Suprapubic skin (tissue), 4 donors: ENCODE results near the gene ALKBH8. TPM values are rescaled to one million over a fixed set of nuclear protein-coding genes. Genes with fewer than 3 reads are reported as not detected.

Experiments used
- DNase-seq, 2 donors: peaks; one replicate each; pipeline ENCODE4 v3.0.0-alpha.2; 2019; ENCODE audit warnings: low spot score in 2 of 2
- H3K27ac ChIP-seq: fragments of 200-600 bp; sonication (generic); one replicate; pipeline ENCODE4 v1.5.1; 2019
- H3K27me3 ChIP-seq: fragments of 200-600 bp; sonication (generic); one replicate; pipeline ENCODE4 v1.5.1; 2019
- H3K36me3 ChIP-seq: fragments of 200-600 bp; sonication (generic); one replicate; pipeline ENCODE4 v1.5.1; 2019
- H3K4me1 ChIP-seq: fragments of 200-600 bp; sonication (generic); one replicate; pipeline ENCODE4 v1.5.1; 2019
- H3K4me3 ChIP-seq: fragments of 200-600 bp; sonication (generic); one replicate; pipeline ENCODE4 v1.5.1; 2019; ENCODE audit warnings: mild to moderate bottlenecking
- H3K9me3 ChIP-seq: fragments of 200-600 bp; sonication (generic); one replicate; pipeline ENCODE4 v1.5.1; 2019
- EP300 ChIP-seq: sonication (generic); formaldehyde crosslinking; IDR thresholded peaks from one replicate; pipeline ENCODE4 v1.6.1; 2017; ENCODE audit warnings: antibody characterized with exemption
- POLR2A ChIP-seq, 2 donors: fragments of 450-650 bp; IDR thresholded peaks; one replicate each; pipeline ENCODE4 v1.6.1; 2017; ENCODE audit warnings: antibody characterized with exemption in 2 of 2, mild to moderate bottlenecking in 2 of 2, moderate library complexity in 2 of 2
- POLR2AphosphoS5 ChIP-seq, 3 donors: sonication (generic); formaldehyde crosslinking; IDR thresholded peaks; one replicate each; pipeline ENCODE4 v1.6.1; 2017; ENCODE audit warnings: antibody characterized with exemption in 3 of 3
- WGBS: methylation state at CpG from one replicate; pipeline ENCODE4 v1.1.5; 2018; 5-methylcytosine and 5-hydroxymethylcytosine counted together
- total RNA-seq, 4 donors: library from RNA; depleted of rRNA; stranded (reverse); fragments of >200 nt; gene quantifications; one replicate each; pipeline ENCODE4 v1.1.0, GENCODE V29; 2016
- TF ChIP-seq, protein P1 (sequence below), 2 donors: fragments of 200-600 bp in 1 of 2; fragments of 450-650 bp in 1 of 2; sonication (generic) in 1 of 2; IDR thresholded peaks; one replicate each; pipeline ENCODE4 v1.5.1; 2016 to 2019; ENCODE audit warnings: antibody characterized with exemption in 2 of 2, mild to moderate bottlenecking in 1 of 2, moderate library complexity in 1 of 2

ALKBH8 gene
- total RNA-seq, 4 donors from 2014 or later = 2.0 to 6.8 (median 5.6) TPM

GRCh38 chr11:107457558-107458271 lies 107.8 kb downstream of the ALKBH8 start, which contains the start of gene CWF19L2:
Gene CWF19L2 (minus strand): TSS chr11:107457825. CDS start chr11:107457816, 9 bp downstream.
- no peaks in the 10 kb centered on the region for H3K27me3 ChIP-seq
- peak; percentile 90 to 91 for DNase-seq
- peak in 1 of 2 donors; percentile 30 for TF ChIP-seq POLR2A (IDR thresholded peaks at IDR 0.05)
- TF ChIP-seq, protein P1, sequence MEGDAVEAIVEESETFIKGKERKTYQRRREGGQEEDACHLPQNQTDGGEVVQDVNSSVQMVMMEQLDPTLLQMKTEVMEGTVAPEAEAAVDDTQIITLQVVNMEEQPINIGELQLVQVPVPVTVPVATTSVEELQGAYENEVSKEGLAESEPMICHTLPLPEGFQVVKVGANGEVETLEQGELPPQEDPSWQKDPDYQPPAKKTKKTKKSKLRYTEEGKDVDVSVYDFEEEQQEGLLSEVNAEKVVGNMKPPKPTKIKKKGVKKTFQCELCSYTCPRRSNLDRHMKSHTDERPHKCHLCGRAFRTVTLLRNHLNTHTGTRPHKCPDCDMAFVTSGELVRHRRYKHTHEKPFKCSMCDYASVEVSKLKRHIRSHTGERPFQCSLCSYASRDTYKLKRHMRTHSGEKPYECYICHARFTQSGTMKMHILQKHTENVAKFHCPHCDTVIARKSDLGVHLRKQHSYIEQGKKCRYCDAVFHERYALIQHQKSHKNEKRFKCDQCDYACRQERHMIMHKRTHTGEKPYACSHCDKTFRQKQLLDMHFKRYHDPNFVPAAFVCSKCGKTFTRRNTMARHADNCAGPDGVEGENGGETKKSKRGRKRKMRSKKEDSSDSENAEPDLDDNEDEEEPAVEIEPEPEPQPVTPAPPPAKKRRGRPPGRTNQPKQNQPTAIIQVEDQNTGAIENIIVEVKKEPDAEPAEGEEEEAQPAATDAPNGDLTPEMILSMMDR (IDR thresholded peaks at IDR 0.05) = no peak
- peak in 1 of 3 donors; percentile 23 for TF ChIP-seq POLR2AphosphoS5 (IDR thresholded peaks at IDR 0.05)
- H3K27ac ChIP-seq = peak within 1 kb of the TSS; percentile 77
- WGBS = under 1% methylated on average over 30 of the region's 30 CpGs
- peaks cover 15% of the 10 kb centered on the region for H3K36me3 ChIP-seq
- peaks cover 18% of the 10 kb centered on the region for H3K4me1 ChIP-seq
- H3K9me3 ChIP-seq = no peaks in the 10 kb centered on the region
- H3K4me3 ChIP-seq = peak within 1 kb of the TSS; percentile 91

DNA sequence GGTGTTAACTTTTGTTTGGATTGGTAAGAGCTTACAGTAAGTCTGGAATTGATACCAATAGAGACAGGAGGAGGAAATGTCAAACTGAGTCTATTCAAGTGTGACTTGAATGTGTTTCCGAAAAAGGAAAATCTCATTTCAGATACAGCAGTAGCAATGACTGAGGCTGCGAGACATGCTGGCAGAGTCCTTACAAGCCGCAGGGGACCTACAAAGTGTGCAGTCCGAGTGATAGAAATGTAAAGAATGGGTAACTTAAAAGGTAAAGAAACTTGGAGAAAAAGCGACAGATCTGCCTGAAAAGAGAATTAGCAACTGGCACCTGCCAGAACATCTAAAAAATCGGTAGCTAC lies 108.4 kb downstream of the ALKBH8 start:
- Histone ChIP-seq H3K4me1 (peaks cover 18% of the 10 kb centered on the region), H3K27ac (peak overlapping the region; percentile 77), H3K27me3 (no peaks in the 10 kb centered on the region), H3K4me3 (peak overlapping the region; percentile 91), H3K36me3 (peaks cover 20% of the 10 kb centered on the region), H3K9me3 (no peaks in the 10 kb centered on the region)
- 0% methylated on average over 6 of the region's 6 CpGs for WGBS
- DNase-seq = no peak
- TF ChIP-seq, protein P1 (IDR thresholded peaks at IDR 0.05) = no peak
- TF ChIP-seq POLR2AphosphoS5 (IDR thresholded peaks at IDR 0.05) (no peak), POLR2A (IDR thresholded peaks at IDR 0.05) (no peak), EP300 (no peak)

- Histone ChIP-seq H3K36me3 (peaks cover 21% of the 10 kb centered on the region), H3K27me3 (no peaks in the 10 kb centered on the region), H3K9me3 (no peaks in the 10 kb centered on the region), H3K4me3 (no peak overlapping the region), H3K27ac (no peak overlapping the region), H3K4me1 (peaks cover 18% of the 10 kb centered on the region)
- 90% methylated on average over 4 of the region's 5 CpGs for WGBS
- no peak for DNase-seq
- no peak for TF ChIP-seq EP300
Measured at GRCh38 chr11:107453594-107454286, 111.8 kb downstream of the ALKBH8 start.

Other genes starting within 250 kb of the ALKBH8 start
- 10 to 100 TPM in 3 of 4 donors, 1 to 10 TPM in 1; 6.9 to 36.4 (median 13.0) TPM for gene CWF19L2, start 107.9 kb downstream of the ALKBH8 start, total RNA-seq
- gene ELMOD1, start 25.4 kb upstream of the ALKBH8 start, total RNA-seq = 10 to 100 TPM; 14.6 to 66.0 (median 41.3) TPM
- gene SLN, start 146.3 kb upstream of the ALKBH8 start, total RNA-seq = 1 to 10 TPM in 2 of 4 donors, not detected in 2; 5.5 to 5.9 TPM